ENCODE measurements around the gene TMEM63C. TPM values are rescaled to one million over a fixed set of nuclear protein-coding genes. Genes with fewer than 3 reads are reported as not detected.

Gene TMEM63C
- total and polyA plus RNA-seq, 8 donors, result 0.14 to 8.8 (median 1.4) TPM; not detected in 2

DNA sequence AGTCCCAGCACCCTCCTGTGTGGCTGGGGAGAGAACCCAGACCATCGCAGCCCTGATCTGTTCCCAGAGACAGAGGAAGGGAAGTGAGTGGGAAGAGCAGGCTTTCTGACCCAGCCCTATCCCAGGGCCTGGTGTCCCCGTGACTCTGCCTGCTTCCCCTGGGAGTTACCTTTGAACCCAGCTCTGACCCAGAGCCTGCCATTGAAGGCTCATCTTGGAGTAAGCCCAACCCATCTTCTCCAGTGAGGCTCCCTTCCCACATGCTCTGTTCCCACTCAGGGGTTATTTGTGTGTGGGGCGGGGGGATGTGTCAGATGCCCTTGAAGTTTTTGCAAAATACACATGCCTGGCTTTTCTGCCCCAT is 6.0 kb downstream of the TMEM63C start:
- intact Hi-C loops (cut with DNase I; ENCODE audit: low total_unique reads), result no loop called here
- 57 to 72% (median 70%) methylated on average over 2 to 3 of the region's 3 CpGs for WGBS, 5 donors
- peak in 1 of 2 donors; percentile 5 for DNase-seq
- H3K36me3 ChIP-seq, result no peaks in the 10 kb centered on the region
- no peaks in the 10 kb centered on the region for H3K9me3 ChIP-seq
- H3K27me3 ChIP-seq, result peaks cover 0 to 57% (median 18%) of the 10 kb centered on the region in 3 donors
- TF ChIP-seq EP300 (IDR thresholded peaks at IDR 0.05) (no peak), POLR2A (IDR thresholded peaks at IDR 0.05) (no peak), POLR2AphosphoS5 (IDR thresholded peaks at IDR 0.05) (no peak)
- TF ChIP-seq, protein P1, sequence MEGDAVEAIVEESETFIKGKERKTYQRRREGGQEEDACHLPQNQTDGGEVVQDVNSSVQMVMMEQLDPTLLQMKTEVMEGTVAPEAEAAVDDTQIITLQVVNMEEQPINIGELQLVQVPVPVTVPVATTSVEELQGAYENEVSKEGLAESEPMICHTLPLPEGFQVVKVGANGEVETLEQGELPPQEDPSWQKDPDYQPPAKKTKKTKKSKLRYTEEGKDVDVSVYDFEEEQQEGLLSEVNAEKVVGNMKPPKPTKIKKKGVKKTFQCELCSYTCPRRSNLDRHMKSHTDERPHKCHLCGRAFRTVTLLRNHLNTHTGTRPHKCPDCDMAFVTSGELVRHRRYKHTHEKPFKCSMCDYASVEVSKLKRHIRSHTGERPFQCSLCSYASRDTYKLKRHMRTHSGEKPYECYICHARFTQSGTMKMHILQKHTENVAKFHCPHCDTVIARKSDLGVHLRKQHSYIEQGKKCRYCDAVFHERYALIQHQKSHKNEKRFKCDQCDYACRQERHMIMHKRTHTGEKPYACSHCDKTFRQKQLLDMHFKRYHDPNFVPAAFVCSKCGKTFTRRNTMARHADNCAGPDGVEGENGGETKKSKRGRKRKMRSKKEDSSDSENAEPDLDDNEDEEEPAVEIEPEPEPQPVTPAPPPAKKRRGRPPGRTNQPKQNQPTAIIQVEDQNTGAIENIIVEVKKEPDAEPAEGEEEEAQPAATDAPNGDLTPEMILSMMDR (IDR thresholded peaks at IDR 0.05), result no peak
- H3K4me1 ChIP-seq, result no peaks in the 10 kb centered on the region
- no peak overlapping the region for H3K4me3 ChIP-seq
- no peak overlapping the region for H3K27ac ChIP-seq

DNA sequence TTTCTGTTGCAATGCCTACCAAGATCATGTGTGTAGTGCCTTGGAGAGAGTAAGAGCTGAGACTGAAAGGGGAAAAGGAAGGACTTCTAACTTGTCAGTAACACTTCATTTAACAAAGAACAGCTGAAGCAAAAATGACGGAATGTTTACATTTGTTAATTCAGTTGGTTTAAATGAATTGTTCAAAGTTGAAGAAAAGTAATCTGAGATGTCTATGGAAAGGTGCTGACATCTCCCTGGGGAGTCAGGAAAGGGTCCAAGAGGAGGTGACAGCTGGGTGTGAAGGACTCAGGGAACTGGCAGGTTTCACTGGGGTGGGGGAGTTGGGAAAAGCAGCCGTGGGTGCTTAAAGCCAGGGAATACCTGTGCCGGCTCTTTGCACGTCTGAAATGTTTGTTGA is 7.9 kb downstream of the TMEM63C start:
- H3K27me3 ChIP-seq, result peaks cover 0 to 39% (median 7%) of the 10 kb centered on the region in 3 donors
- intact Hi-C loops (cut with DNase I; ENCODE audit: low total_unique reads), result no loop called here
- DNase-seq, result peak in 1 of 2 donors; percentile 14

DNA sequence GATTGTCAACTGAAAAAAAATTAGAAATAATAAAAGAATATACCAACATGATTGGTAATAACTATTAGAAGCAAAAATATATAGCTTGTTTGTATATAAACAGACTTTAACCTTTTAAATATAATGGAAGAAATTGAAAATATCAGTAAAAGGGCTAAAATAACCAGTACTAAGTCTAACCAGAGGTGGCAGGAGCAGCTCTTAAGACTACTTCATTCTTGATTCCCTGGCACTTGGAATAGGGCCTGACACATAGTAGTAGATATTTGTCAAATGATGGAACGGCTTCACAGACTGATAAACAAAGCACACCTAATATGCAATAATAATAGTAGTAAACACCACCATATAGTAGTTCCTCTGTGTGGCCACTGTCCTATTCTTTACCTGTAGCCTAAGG is 9.4 kb downstream of the TMEM63C start:
- WGBS, 5 donors, result 56 to 83% (median 74%) methylated on average over 1 of the region's 1 CpG

More for the DNA sequence above, 7.9 kb downstream of the TMEM63C start:
- TF ChIP-seq EP300 (IDR thresholded peaks at IDR 0.05) (no peak), POLR2AphosphoS5 (IDR thresholded peaks at IDR 0.05) (no peak), POLR2A (IDR thresholded peaks at IDR 0.05) (no peak)
- TF ChIP-seq, protein P1 (IDR thresholded peaks at IDR 0.05), result no peak
- H3K4me1 ChIP-seq, result no peaks in the 10 kb centered on the region
- WGBS, 5 donors, result 32 to 42% (median 37%) methylated on average over 4 of the region's 4 CpGs
- no peak overlapping the region for H3K4me3 ChIP-seq
- H3K36me3 ChIP-seq, result no peaks in the 10 kb centered on the region
- no peaks in the 10 kb centered on the region for H3K9me3 ChIP-seq
- no peak overlapping the region for H3K27ac ChIP-seq

DNA sequence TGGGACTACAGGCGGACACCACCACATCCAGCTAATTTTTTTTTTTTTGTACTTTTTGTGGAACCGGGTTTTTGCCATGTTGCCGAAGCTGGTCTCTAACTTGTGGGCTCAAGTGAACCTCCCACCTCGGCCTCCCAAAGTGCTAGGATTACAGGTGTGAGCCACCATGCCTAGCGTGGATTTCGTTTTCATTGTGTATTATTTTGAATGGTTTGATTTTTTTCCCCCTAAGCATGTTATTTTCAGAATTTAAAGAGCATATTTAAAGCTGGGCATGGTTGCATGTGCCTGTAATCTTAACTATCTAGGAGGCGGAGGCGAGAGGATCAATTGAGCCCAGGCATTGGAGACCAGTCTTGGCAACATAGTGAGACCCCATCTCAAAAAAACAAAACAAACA is 13.1 kb downstream of the TMEM63C start:
- no peak overlapping the region for H3K27ac ChIP-seq
- intact Hi-C loops (cut with DNase I; ENCODE audit: low total_unique reads), result no loop called here
- no peaks in the 10 kb centered on the region for H3K9me3 ChIP-seq
- DNase-seq, result no peak
- H3K27me3 ChIP-seq, result peaks cover 0 to 30% (median 3%) of the 10 kb centered on the region in 3 donors
- H3K36me3 ChIP-seq, result no peaks in the 10 kb centered on the region
- 84 to 93% (median 87%) methylated on average over 8 of the region's 8 CpGs for WGBS, 5 donors
- no peaks in the 10 kb centered on the region for H3K4me1 ChIP-seq
- TF ChIP-seq POLR2A (IDR thresholded peaks at IDR 0.05) (no peak), EP300 (IDR thresholded peaks at IDR 0.05) (no peak), POLR2AphosphoS5 (IDR thresholded peaks at IDR 0.05) (no peak)
- no peak overlapping the region for H3K4me3 ChIP-seq

More for the DNA sequence above, 9.4 kb downstream of the TMEM63C start:
- peaks cover 0 to 30% (median 7%) of the 10 kb centered on the region in 3 donors for H3K27me3 ChIP-seq
- H3K4me3 ChIP-seq, result no peak overlapping the region
- no peaks in the 10 kb centered on the region for H3K36me3 ChIP-seq
- H3K4me1 ChIP-seq, result no peaks in the 10 kb centered on the region
- H3K27ac ChIP-seq, result no peak overlapping the region
- TF ChIP-seq POLR2A (IDR thresholded peaks at IDR 0.05) (no peak), EP300 (IDR thresholded peaks at IDR 0.05) (no peak), POLR2AphosphoS5 (IDR thresholded peaks at IDR 0.05) (no peak)
- TF ChIP-seq, protein P1 (IDR thresholded peaks at IDR 0.05), result no peak
- DNase-seq, result no peak
- no peaks in the 10 kb centered on the region for H3K9me3 ChIP-seq
- intact Hi-C loops (cut with DNase I; ENCODE audit: low total_unique reads), result no loop called here

DNA sequence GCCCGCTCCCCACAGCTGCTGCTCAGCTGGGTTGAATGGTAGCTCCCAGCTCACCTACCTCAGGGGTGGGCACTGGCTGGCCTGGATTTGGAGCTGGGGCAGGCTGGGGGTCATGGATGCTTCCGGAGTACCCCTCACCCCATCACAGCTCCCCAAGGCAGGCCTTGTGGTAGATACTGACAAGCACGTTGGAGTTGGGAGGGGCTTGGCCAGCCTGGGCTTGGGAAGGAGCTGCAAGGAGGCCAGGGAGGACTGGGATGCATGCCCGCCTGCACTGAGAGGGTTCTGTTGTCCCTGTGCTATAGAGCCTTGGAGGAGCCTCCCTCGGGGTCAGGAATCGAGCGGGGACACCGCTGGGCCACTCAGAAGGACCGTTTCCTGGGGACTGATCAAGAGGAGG is 14.2 kb downstream of the TMEM63C start:
- intact Hi-C loops (cut with DNase I; ENCODE audit: low total_unique reads), result no loop called here
- no peak for DNase-seq
- H3K27ac ChIP-seq, result no peak overlapping the region
- peaks cover 0 to 39% (median 3%) of the 10 kb centered on the region in 3 donors for H3K27me3 ChIP-seq
- H3K4me1 ChIP-seq, result no peaks in the 10 kb centered on the region
- no peaks in the 10 kb centered on the region for H3K36me3 ChIP-seq
- TF ChIP-seq POLR2A (IDR thresholded peaks at IDR 0.05), result no peak
- TF ChIP-seq EP300 (IDR thresholded peaks at IDR 0.05), result no peak
- no peak for TF ChIP-seq POLR2AphosphoS5 (IDR thresholded peaks at IDR 0.05)
- TF ChIP-seq, protein P1 (IDR thresholded peaks at IDR 0.05), result no peak
- H3K9me3 ChIP-seq, result no peaks in the 10 kb centered on the region
- H3K4me3 ChIP-seq, result no peak overlapping the region
- 74 to 84% (median 78%) methylated on average over 4 to 9 of the region's 9 CpGs for WGBS, 5 donors
